Stimulated activated CD8-positive, alpha-beta memory T cell treated with anti-CD3 and anti-CD28 coated beads, Interleukin-7, amount 100 ng/mL, for 48 hours (primary cell): ENCODE results near the gene ARL4D.
"Not testable (repeated sequence)": the region's sequence is repeated elsewhere in the genome, so short reads cannot be mapped to it uniquely, and the experiment has no call there.

ENCODE experiments used
- DNase-seq, 2 donors: peaks; one replicate each; pipeline ENCODE4 v3.0.0-alpha.2; 2020; ENCODE audit warnings: low read depth in 1 of 2; ENCODE audit errors: extremely low read depth in 1 of 2

ARL4D gene, protein sequence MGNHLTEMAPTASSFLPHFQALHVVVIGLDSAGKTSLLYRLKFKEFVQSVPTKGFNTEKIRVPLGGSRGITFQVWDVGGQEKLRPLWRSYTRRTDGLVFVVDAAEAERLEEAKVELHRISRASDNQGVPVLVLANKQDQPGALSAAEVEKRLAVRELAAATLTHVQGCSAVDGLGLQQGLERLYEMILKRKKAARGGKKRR

DNA sequence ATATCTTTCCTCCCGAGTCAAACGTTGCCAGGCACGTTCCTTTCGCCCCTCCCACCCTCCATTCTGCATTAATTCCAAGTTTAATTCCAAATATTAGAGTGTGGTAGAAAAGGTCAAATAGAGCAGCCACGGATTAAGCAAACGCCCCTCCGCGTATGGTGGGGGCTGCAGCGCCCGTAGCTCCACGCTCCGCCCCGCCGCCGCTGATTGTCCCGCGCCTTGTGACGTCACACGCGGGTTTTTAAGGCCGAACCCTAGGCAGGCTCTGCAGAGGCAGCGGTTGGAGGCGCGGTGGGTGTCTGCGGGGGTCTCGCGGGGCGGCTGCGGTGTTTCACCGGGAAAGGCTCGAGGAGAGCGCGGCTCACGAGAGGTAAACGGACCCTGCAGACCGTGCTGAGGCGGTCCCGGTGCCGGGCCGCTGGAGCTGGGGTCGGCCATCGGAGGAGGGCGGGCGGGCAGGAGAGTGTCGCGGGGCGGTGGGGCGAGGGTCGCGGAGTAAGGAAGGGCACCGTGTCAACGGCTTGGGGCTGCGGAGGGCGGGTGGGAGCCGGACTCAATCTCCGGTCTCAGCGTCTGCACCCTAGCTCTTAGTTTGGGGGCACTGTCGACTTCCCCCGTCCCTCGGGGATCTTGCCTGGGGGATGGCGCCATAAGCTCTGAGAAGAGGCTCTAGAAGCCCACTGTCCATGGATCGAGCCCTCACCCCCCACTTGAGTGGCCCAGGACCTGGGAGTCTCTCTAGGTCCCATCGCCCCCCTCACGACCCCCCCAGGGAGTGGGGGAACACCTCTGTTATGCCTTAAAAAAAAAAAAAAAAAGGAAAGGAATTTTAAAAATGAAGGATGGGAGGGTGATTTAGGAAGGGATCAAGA lies at the start of gene ARL4D:
Gene ARL4D, plus strand, starts transcription at position 270 of the 872 bp plus-strand sequence. CDS start 740 bp downstream, outside the sequence.
- DNase-seq: peak; percentile 50 to 64

DNA sequence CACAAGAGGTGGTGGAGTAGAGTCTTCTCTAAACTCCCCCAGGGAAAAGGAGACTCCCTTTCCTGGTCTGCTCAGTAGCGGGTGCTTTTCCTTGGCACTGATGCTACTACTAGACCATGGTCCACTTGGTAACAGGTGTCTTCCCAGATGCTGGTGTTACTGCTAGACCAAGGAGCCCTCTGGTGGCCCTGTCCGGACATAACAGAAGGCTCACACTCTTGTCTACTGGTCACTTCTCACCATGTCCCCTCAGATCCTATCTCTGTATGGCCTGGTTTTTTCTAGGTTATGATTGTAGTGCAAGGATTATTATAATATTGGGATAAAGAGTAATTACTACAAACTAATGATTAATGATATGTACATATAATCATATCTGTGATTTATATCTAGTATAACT lies 49.7 kb upstream of the ARL4D start:
- DNase-seq: no peak

DNA sequence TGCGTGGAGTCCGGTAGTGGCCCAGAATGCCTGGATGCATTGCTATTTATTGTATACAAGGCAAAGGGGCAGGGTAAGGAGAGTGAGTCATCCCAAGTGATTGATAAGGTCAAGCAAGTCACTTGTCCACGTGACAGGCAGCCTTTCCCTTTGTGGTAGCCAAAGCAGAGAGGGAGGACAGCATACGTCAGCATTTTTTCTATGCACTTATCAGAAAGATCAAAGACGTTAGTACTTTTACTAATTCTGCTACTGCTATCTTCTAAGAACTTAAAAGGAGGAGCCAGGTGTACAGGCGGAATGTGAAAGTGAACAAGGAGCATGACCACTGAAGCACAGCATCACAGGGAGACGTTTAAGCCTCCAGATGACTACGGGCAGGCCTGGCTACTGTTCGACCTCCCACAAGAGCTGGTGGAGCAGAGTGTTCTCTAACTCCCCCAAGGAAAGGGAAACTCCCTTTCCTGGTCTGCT lies 47.9 kb upstream of the ARL4D start:
- peak in 1 of 2 donors; percentile 35 for DNase-seq

DNA sequence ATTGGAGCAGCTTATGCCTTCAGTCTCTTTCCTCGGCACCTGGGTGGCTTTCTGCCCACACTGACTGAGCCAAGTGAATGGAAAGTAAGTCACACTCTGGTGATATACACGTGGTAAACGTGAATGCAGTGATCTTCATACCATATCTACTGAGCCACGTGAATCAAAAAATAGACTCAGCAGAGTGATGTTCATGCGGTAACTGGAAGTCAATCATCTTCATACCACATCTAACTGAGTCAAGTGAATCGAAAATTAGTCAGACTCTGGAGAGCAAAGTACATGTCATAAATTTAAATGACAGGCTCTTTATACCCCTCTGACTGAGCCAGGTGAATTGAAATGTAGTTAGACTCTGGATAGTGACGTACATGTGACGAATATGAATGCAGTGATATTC lies 47.1 kb upstream of the ARL4D start:
- DNase-seq: no peak

GRCh38 chr17:43352579-43353331 lies 46.0 kb upstream of the ARL4D start:
- no peak for DNase-seq

DNA sequence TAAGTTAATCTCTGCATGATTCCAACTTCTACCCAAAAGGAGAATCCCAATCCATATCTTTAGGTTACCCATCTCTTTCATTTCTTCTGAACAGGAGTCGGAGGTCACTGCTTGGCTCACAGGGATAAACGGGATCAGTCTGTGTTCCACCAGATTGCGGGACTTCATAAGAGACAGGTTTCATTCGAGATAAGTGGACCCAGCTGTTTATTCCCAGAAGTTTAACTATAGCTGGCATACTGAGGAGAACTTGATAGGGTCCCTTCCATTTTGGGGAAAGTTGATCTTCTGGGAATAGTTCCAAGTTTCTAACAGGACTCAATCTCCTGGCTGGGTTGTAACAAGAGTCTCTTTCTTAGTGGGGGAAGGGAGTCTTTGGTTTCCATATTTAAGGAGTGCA lies 45.4 kb upstream of the ARL4D start:
- no peak for DNase-seq

DNA sequence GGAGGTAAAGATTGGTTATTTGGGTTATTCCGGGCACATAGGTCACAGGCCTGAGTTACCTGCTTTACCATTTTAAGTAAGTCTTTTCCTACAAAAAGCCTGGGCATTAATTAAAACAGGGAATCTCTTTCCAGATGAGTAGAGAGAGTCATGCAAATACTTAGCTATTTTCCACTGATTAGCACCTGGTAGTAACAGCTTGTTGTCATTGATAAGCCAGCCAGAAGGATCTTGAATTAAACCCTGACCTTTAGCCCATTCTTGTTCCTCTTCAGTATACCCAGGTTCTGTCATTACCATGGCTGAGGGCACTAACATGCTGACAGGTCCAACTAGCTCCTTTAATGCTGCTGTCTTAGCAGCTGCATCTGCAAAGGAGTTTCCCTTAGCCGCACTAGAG lies 44.4 kb upstream of the ARL4D start:
- DNase-seq: no peak

GRCh38 chr17:43356450-43356849 lies 42.3 kb upstream of the ARL4D start:
- DNase-seq: no peak

DNA sequence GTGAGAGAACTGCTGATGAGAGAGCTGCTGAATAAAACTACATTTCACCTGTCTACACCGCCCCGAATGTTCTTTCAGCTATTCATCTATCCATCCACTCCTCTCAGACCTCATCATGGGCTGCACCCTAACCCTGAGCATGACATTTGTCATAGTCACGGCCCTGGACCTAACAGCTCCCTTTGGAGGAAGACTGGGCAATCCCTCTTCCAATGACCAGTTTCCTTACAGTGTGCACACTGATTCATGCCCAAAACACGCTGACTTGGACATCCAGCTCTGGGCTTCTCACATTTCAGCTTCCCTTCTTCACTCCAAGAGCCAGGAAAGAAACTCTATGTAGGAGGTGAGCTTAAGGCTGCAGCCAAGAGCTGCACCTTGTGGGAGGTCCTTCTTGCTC lies 41.8 kb upstream of the ARL4D start:
- DNase-seq: no peak

- DNase-seq: no peak
Measured at GRCh38 chr17:43359469-43360110, 39.2 kb upstream of the ARL4D start.

GRCh38 chr17:43360376-43360738 lies 38.4 kb upstream of the ARL4D start:
- DNase-seq: peak in 1 of 2 donors; percentile 80

GRCh38 chr17:43360739-43361505 lies 37.9 kb upstream of the ARL4D start:
- peak; percentile 81 to 89 for DNase-seq

- DNase-seq: no peak
Measured at GRCh38 chr17:43363181-43363925, 35.4 kb upstream of the ARL4D start.

- no peak for DNase-seq
Measured at GRCh38 chr17:43363926-43364285, 34.9 kb upstream of the ARL4D start.

GRCh38 chr17:43365356-43365755 lies 33.4 kb upstream of the ARL4D start:
- no peak for DNase-seq

- not testable (repeated sequence) for DNase-seq
Measured at GRCh38 chr17:43365921-43366320, 32.9 kb upstream of the ARL4D start.

- DNase-seq: no peak
Measured at GRCh38 chr17:43366891-43367736, 31.7 kb upstream of the ARL4D start.

DNA sequence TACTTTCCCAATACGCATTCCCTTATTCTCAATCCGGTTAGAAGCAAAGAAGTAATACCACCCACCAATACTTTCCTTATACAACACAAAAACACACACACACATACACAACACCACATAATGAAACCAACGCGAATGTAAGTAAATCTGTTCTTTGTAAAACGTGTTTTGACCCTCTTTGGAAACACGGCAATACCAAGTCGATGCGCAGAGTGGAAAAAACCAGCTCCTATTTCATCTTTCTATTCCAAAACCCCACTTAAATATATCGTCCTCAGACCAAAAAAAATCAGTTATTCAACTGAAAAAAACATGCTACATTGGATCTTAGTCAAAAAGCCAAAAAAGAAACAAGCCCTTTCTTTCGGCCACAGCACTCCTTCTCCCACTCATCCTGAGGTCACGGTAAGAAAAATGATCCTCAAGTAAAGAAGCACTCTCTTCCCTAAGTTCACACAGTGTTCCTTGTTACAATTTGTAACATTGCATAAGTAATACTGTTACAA lies 31.0 kb upstream of the ARL4D start:
- DNase-seq: no peak
